Activated naive CD4-positive, alpha-beta T cell treated with anti-CD3 and anti-CD28 coated beads, Interleukin-2, amount 50 U/mL, for 16 hours (primary cell): Measurements from ENCODE around the gene MAP3K19.

Source experiments
- DNase-seq: peaks from one replicate; pipeline ENCODE4 v3.0.0-alpha.2; 2020

The MAP3K19 gene

DNA sequence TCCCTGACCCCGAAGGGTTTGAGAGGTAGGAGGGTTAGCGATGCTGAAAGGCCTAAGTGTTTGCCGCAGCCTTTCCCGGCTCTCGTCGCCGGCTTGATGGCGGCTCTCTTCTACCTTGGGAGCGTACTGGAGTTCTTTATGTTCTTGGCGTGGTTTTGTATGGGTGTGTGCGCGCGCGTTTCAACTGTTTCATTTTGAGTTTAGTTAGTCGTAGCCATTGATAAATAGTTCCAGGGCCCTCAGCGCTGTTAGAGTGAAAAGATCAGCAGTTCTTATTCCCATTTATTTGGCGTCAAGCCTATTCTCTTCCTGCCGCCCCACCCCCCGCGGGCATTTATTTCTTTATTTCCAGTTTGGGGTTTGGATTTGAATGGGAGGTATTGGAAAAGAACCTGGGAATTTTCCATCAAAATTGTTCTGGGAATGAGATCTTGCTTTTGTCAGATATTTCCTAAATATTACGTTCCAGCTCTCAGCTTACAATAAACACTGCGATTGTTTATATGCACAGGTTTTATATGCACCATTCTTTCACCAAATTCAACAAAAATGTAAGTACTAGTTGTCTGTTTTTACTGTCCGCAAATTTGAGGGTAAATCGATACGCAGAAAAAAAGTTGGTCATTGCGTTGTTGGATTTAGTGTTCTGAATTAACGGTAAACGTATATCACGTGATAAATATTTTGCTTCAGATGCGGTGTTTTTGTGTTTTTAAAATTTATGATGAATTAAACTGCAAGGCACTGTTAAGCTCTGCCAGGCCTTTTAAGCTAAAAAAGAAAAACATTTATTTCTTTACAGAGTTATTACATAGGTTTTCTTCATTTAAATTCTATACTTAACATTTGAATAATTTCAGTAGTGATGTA, 127.7 kb downstream of the MAP3K19 start:
- peak; percentile 64 for DNase-seq

- DNase-seq, result peak; percentile 100
These were observed 128.5 kb downstream of the MAP3K19 start, which contains the start of gene CCNT2 for GRCh38 chr2:134918526-134919340. Gene CCNT2, plus strand, starts transcription at chr2:134918822. Its CDS starts 33 bp downstream, at chr2:134918855.

- peak; percentile 91 for DNase-seq
These were observed 129.2 kb downstream of the MAP3K19 start for GRCh38 chr2:134917888-134918525.

DNA sequence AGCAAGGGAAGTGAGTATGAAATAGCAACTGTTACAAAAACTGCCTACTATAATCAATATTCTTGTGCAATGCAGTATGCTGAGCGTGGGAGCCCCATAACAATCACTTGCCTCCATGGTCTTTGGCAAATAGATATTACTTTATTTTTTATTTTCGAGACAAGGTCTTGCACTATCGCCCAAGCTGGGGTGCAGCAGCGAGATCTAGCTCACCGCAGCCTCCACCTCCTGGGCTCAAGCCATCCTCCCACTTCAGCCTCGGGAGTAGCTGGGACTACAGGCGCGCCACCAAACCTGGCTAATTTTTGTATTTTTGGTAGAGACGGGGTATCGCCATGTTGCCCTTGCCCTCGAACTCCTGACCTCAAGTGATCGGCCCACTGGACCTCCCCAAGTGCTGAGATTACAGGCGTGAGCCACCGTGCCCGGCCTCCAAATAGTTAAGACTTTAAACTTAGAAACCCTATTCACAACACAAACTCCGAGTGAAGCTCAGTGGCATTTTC, 129.8 kb downstream of the MAP3K19 start:
- DNase-seq, result no peak
